ENCODE data around the gene VPS37C. TPM values are rescaled to one million over a fixed set of nuclear protein-coding genes. Genes with fewer than 3 reads are reported as not detected.

VPS37C gene
- total RNA-seq, 1 experiment from 2014 or later: 19.0 TPM

DNA sequence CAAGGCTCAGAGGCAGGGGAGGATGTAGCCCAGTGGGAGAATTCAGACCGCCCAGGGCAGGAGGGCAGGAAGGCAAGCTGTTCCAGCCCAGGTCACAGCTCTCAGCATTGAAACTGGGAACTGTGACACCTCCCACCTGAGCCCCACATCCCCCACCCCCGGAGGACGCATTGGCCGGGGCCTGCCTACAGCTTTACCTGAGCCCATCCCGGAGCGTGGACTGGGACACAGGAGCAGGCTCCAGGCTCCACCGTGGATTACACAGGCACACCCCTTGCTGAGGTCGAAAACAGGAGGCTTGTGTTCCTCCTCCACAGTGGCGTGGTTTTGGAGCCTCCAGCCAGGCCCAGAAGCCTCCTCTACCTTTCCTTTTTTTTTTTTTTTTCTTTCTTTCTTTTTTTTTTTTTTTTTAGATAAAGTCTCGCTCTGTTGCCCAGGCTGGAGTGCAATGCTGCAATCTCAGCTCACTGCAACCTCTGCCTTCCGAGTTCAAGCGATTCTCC, 33.0 kb upstream of the VPS37C start:
- H2BK5ac ChIP-seq (ENCODE audit: insufficient read length, low read length): no peak overlapping the region
- H3K79me1 ChIP-seq (ENCODE audit: insufficient read depth, low read depth, low read length, poor library complexity, severe bottlenecking): no peaks in the 10 kb centered on the region
- Mint-ChIP-seq H3K27ac (no peak overlapping the region), H3K27me3 (ENCODE audit: low read depth) (peaks cover 3% of the 10 kb centered on the region), H3K4me1 (peaks cover 0 to 8% of the 10 kb centered on the region in 2 experiments; a peak in 2 of 4 replicates), H3K36me3 (ENCODE audit: insufficient read depth in 1 of 3, low read depth in 3 of 3) (no peaks in the 10 kb centered on the region; a peak in 1 of 7 replicates), H3K4me3 (no peak overlapping the region), H3K9me3 (peaks cover 4 to 9% of the 10 kb centered on the region in 2 experiments; a peak in 2 of 5 replicates)
- no CpG with 5 or more reads among the region's 12 CpGs for WGBS (ENCODE audit: extremely low coverage, insufficient read length, low lambda C conversion rate)
- H3K18ac ChIP-seq (ENCODE audit: insufficient read length, low read depth, low read length): no peak overlapping the region
- no peak overlapping the region for H3K14ac ChIP-seq (ENCODE audit: insufficient read depth, low read length)
- no peak overlapping the region for H2BK20ac ChIP-seq (ENCODE audit: low read depth, low read length, poor library complexity, severe bottlenecking)
- H4K8ac ChIP-seq (replicated peaks; ENCODE audit: insufficient read length, low read depth, low read length): no peak overlapping the region
- H3K23me2 ChIP-seq (ENCODE audit: insufficient read length, low read depth, low read length, poor library complexity, severe bottlenecking): no peaks in the 10 kb centered on the region
- H3T11ph ChIP-seq (ENCODE audit: low read length): no peak overlapping the region
- no peak overlapping the region for H3K9ac ChIP-seq (ENCODE audit: extremely low read depth, insufficient read length, low read length)
- no peak for DNase-seq
- no peak overlapping the region for H3K56ac ChIP-seq (ENCODE audit: insufficient read length, low read depth, low read length)
- no peak overlapping the region for H2BK12ac ChIP-seq (ENCODE audit: insufficient read length, low read depth, low read length)
- H3K23ac ChIP-seq (ENCODE audit: insufficient read length, low read depth, low read length): no peak overlapping the region
- no peak overlapping the region for H3K4me2 ChIP-seq (ENCODE audit: insufficient read depth, insufficient read length, low read length)
- H4K91ac ChIP-seq (ENCODE audit: insufficient read length, low read depth, low read length): no peak overlapping the region
- no peak overlapping the region for H4K5ac ChIP-seq (ENCODE audit: insufficient read length, low read depth, low read length)
- no peaks in the 10 kb centered on the region for H3K79me2 ChIP-seq (ENCODE audit: insufficient read depth, low read length)
- H3K4ac ChIP-seq (ENCODE audit: low read depth, low read length): no peak overlapping the region
- no peak overlapping the region for H3K27ac ChIP-seq (ENCODE audit: insufficient read length, low read depth, low read length)
- TF ChIP-seq, protein P1, sequence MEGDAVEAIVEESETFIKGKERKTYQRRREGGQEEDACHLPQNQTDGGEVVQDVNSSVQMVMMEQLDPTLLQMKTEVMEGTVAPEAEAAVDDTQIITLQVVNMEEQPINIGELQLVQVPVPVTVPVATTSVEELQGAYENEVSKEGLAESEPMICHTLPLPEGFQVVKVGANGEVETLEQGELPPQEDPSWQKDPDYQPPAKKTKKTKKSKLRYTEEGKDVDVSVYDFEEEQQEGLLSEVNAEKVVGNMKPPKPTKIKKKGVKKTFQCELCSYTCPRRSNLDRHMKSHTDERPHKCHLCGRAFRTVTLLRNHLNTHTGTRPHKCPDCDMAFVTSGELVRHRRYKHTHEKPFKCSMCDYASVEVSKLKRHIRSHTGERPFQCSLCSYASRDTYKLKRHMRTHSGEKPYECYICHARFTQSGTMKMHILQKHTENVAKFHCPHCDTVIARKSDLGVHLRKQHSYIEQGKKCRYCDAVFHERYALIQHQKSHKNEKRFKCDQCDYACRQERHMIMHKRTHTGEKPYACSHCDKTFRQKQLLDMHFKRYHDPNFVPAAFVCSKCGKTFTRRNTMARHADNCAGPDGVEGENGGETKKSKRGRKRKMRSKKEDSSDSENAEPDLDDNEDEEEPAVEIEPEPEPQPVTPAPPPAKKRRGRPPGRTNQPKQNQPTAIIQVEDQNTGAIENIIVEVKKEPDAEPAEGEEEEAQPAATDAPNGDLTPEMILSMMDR (conservative IDR thresholded peaks at IDR 0.05): no peak
- H2AK5ac ChIP-seq (ENCODE audit: insufficient read length, low read length): no peak overlapping the region
- H2AFZ ChIP-seq (ENCODE audit: low read length): no peak overlapping the region
- no peaks in the 10 kb centered on the region for H4K20me1 ChIP-seq (ENCODE audit: control insufficient read depth, insufficient read depth, insufficient read length)
- H2BK15ac ChIP-seq (ENCODE audit: low read depth, low read length): no peak overlapping the region
- H2BK120ac ChIP-seq (ENCODE audit: low read depth, low read length, poor library complexity, severe bottlenecking): no peak overlapping the region
- H3K4me1 ChIP-seq (ENCODE audit: insufficient read depth, low read length): no peaks in the 10 kb centered on the region; the same call in 1 of the 2 replicates
- H3K9me3 ChIP-seq (ENCODE audit: control insufficient read depth, low read depth, low read length): no peaks in the 10 kb centered on the region
- H3K27me3 ChIP-seq (ENCODE audit: insufficient read depth, low read length): no peaks in the 10 kb centered on the region
